ENCODE results near the gene POLR2E.
A peak's percentile ranks its signal among the peaks of the same experiment; 100 is the strongest.

- no peak for TF ChIP-seq POLR2AphosphoS5 (IDR thresholded peaks at IDR 0.05; ENCODE audit: low read length)
- no peak for TF ChIP-seq RBBP5 (conservative IDR thresholded peaks at IDR 0.05)
- TF ChIP-seq CTCF (IDR thresholded peaks at IDR 0.05 in 2 of 3, conservative IDR thresholded peaks at IDR 0.05 in 1 of 3; ENCODE audit: control insufficient read depth in 2 of 3, extremely low read depth in 1 of 3, insufficient read depth in 1 of 3, low read depth in 3 of 3, low read length in 3 of 3) = no peak
- TF ChIP-seq EGR1 (IDR thresholded peaks at IDR 0.05; ENCODE audit: borderline replicate concordance in 1 of 2, low read depth in 2 of 2, low read length in 2 of 2) = no peak
- no peak for TF ChIP-seq CHD4 (IDR thresholded peaks at IDR 0.05)
- TF ChIP-seq YBX1 (IDR thresholded peaks at IDR 0.05) = no peak
- no peak for TF ChIP-seq NBN (IDR thresholded peaks at IDR 0.05)
- no peak for TF ChIP-seq MAX (IDR thresholded peaks at IDR 0.05; ENCODE audit: low read depth, low read length)
- TF ChIP-seq EP300 (IDR thresholded peaks at IDR 0.05; ENCODE audit: borderline replicate concordance in 1 of 2, control insufficient read depth in 1 of 2, low read depth in 2 of 2, low read length in 2 of 2) = no peak
- TF ChIP-seq CREM (IDR thresholded peaks at IDR 0.05; ENCODE audit: low read depth) = no peak
- no peak for TF ChIP-seq DPF2 (IDR thresholded peaks at IDR 0.05)
- no peak for TF ChIP-seq RAD21 (IDR thresholded peaks at IDR 0.05; ENCODE audit: insufficient read depth, low read depth, low read length)
- TF ChIP-seq MLLT1 (IDR thresholded peaks at IDR 0.05) = no peak
- peak; percentile 23; the same call in 1 of the 2 replicates for TF ChIP-seq POLR2A (IDR thresholded peaks at IDR 0.05; ENCODE audit: low read depth, low read length)
Observed at GRCh38 chr19:1091544-1092175, 3.5 kb downstream of the POLR2E start.

All from GM12878 (cell line).